Measurements from ENCODE around the gene SLC45A1.

SLC45A1 gene

DNA sequence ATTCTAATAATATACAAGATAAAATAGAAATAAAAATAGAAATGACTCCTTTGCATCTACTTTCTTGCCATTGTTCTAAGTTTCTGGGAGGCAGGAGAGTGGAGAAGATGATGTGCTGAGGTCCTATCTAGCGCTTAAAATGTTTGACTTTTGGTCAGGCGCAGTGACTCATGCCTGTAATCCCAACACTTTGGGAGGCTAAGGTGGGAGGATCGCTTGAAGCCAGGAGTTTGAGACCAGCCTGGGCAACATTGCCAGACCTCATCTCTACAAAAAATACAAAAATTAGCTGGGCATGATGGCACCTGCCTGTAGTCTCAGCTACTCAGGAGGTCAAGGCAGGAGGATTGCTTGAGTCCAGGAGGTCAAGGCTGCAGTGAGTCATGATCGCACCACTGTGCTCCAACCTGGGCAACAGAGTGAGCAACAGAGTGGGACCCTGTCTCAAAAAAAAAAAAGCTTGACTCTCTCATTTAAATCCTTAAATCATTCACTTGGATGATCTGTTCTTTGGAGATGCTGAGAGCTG is 24.2 kb upstream of the SLC45A1 start:
- H3K4me3 ChIP-seq (ENCODE audit: low read length, poor library complexity, severe bottlenecking): no peak overlapping the region
- no peaks in the 10 kb centered on the region for H3K27me3 ChIP-seq (ENCODE audit: insufficient read depth, low read length, poor library complexity, severe bottlenecking)
- no peaks in the 10 kb centered on the region for H3K36me3 ChIP-seq (ENCODE audit: insufficient read depth, low read length)
- H3K9ac ChIP-seq (ENCODE audit: low read depth, low read length, poor library complexity, severe bottlenecking): no peak overlapping the region
- H4K20me1 ChIP-seq (ENCODE audit: insufficient read depth, low read length, poor library complexity, severe bottlenecking): no peaks in the 10 kb centered on the region
- no peak overlapping the region for H3K4me2 ChIP-seq (ENCODE audit: low read depth, low read length, poor library complexity, severe bottlenecking)
- H2AFZ ChIP-seq (ENCODE audit: low read length): no peak overlapping the region
- TF ChIP-seq, protein P1, sequence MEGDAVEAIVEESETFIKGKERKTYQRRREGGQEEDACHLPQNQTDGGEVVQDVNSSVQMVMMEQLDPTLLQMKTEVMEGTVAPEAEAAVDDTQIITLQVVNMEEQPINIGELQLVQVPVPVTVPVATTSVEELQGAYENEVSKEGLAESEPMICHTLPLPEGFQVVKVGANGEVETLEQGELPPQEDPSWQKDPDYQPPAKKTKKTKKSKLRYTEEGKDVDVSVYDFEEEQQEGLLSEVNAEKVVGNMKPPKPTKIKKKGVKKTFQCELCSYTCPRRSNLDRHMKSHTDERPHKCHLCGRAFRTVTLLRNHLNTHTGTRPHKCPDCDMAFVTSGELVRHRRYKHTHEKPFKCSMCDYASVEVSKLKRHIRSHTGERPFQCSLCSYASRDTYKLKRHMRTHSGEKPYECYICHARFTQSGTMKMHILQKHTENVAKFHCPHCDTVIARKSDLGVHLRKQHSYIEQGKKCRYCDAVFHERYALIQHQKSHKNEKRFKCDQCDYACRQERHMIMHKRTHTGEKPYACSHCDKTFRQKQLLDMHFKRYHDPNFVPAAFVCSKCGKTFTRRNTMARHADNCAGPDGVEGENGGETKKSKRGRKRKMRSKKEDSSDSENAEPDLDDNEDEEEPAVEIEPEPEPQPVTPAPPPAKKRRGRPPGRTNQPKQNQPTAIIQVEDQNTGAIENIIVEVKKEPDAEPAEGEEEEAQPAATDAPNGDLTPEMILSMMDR (conservative IDR thresholded peaks at IDR 0.05; ENCODE audit: low read length): no peak
- no peak for TF ChIP-seq EZH2phosphoT487 (IDR thresholded peaks at IDR 0.05; ENCODE audit: borderline replicate concordance)
- H3K9me3 ChIP-seq (ENCODE audit: insufficient read depth, low read depth, low read length): no peaks in the 10 kb centered on the region
- no peaks in the 10 kb centered on the region for H3K9me2 ChIP-seq (replicated peaks; ENCODE audit: low read depth, low read length)
- no peaks in the 10 kb centered on the region for H3K79me2 ChIP-seq (ENCODE audit: insufficient read depth, low read length)
- no peaks in the 10 kb centered on the region for H3F3A ChIP-seq (ENCODE audit: low read depth)
- no peaks in the 10 kb centered on the region for H3K4me1 ChIP-seq (ENCODE audit: insufficient read depth, low read length, poor library complexity, severe bottlenecking)

DNA sequence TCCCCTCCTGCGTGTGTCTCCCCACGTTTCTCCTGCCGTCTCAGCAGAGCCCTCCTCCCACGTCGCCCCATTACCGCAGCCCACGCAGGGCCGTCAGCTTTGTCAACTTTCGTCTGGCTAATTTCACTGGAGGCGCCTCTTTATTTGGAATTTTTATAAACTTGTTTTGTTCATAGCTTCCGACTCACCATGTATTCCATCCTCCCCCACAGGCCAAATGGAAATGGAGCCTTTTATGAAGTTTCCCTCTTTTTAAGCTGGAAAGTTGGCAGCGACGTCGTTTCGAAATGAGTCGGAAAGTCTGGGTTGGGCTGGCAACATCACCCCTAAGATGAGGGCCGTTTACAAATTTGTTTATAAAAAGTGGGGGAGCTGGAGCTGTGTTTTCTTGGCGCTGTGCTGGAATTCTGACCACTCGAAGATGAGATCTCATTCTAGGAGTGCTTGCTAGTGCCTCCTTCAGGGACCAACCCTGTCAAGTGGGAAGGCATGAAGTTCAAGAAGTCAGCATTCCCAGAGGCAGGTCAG is 23.7 kb upstream of the SLC45A1 start:
- H3K27me3 ChIP-seq (ENCODE audit: insufficient read depth, low read length, poor library complexity, severe bottlenecking): no peaks in the 10 kb centered on the region
- no peaks in the 10 kb centered on the region for H3F3A ChIP-seq (ENCODE audit: low read depth)
- no peak overlapping the region for H2AFZ ChIP-seq (ENCODE audit: low read length)
- H3K9ac ChIP-seq (ENCODE audit: low read depth, low read length, poor library complexity, severe bottlenecking): no peak overlapping the region
- H3K4me3 ChIP-seq (ENCODE audit: low read length, poor library complexity, severe bottlenecking): no peak overlapping the region
- no peaks in the 10 kb centered on the region for H3K36me3 ChIP-seq (ENCODE audit: insufficient read depth, low read length)
- TF ChIP-seq EZH2phosphoT487 (IDR thresholded peaks at IDR 0.05; ENCODE audit: borderline replicate concordance): no peak
- TF ChIP-seq, protein P1 (conservative IDR thresholded peaks at IDR 0.05; ENCODE audit: low read length): no peak
- H3K4me2 ChIP-seq (ENCODE audit: low read depth, low read length, poor library complexity, severe bottlenecking): no peak overlapping the region
- no peaks in the 10 kb centered on the region for H3K9me3 ChIP-seq (ENCODE audit: insufficient read depth, low read depth, low read length)
- H3K9me2 ChIP-seq (replicated peaks; ENCODE audit: low read depth, low read length): no peaks in the 10 kb centered on the region
- no peaks in the 10 kb centered on the region for H3K4me1 ChIP-seq (ENCODE audit: insufficient read depth, low read length, poor library complexity, severe bottlenecking)
- no peaks in the 10 kb centered on the region for H4K20me1 ChIP-seq (ENCODE audit: insufficient read depth, low read length, poor library complexity, severe bottlenecking)
- H3K79me2 ChIP-seq (ENCODE audit: insufficient read depth, low read length): no peaks in the 10 kb centered on the region

DNA sequence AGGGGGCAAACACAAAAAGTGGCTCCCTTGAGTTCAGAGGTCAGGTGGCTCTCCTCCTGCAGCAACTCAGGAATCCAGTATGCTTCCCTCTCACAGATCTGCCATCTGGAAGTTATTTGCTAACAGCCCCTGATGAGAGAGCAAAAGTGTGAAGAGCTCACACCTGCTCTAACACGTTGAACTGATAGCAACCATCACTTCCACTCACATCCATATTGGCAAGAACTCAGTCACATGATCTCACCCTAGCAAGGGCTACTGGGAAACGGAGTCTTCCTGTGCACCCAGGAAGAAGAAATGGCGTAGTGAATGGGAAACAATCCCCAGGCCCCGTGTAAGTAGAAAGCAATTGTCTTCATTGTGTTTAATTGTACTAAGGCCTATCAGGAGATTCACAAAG is 20.7 kb upstream of the SLC45A1 start:
- TF ChIP-seq EZH2phosphoT487 (IDR thresholded peaks at IDR 0.05; ENCODE audit: borderline replicate concordance): no peak
- TF ChIP-seq, protein P1 (conservative IDR thresholded peaks at IDR 0.05; ENCODE audit: low read length): no peak

More for the DNA sequence above, 20.7 kb upstream of the SLC45A1 start:
- H2AFZ ChIP-seq (ENCODE audit: low read length): no peak overlapping the region
- H4K20me1 ChIP-seq (ENCODE audit: insufficient read depth, low read length, poor library complexity, severe bottlenecking): no peaks in the 10 kb centered on the region
- no peak overlapping the region for H3K4me3 ChIP-seq (ENCODE audit: low read length, poor library complexity, severe bottlenecking)
- H3F3A ChIP-seq (ENCODE audit: low read depth): no peaks in the 10 kb centered on the region
- no peaks in the 10 kb centered on the region for H3K79me2 ChIP-seq (ENCODE audit: insufficient read depth, low read length)
- H3K36me3 ChIP-seq (ENCODE audit: insufficient read depth, low read length): no peaks in the 10 kb centered on the region
- H3K27me3 ChIP-seq (ENCODE audit: insufficient read depth, low read length, poor library complexity, severe bottlenecking): no peaks in the 10 kb centered on the region
- no peak overlapping the region for H3K9ac ChIP-seq (ENCODE audit: low read depth, low read length, poor library complexity, severe bottlenecking)
- no peak overlapping the region for H3K4me2 ChIP-seq (ENCODE audit: low read depth, low read length, poor library complexity, severe bottlenecking)
- no peaks in the 10 kb centered on the region for H3K9me3 ChIP-seq (ENCODE audit: insufficient read depth, low read depth, low read length)
- no peaks in the 10 kb centered on the region for H3K4me1 ChIP-seq (ENCODE audit: insufficient read depth, low read length, poor library complexity, severe bottlenecking)
- H3K9me2 ChIP-seq (replicated peaks; ENCODE audit: low read depth, low read length): no peaks in the 10 kb centered on the region

All from Loucy (cell line).